ENCODE results near the gene DHRS4L2.
"Not testable (repeated sequence)": the region's sequence is repeated elsewhere in the genome, so short reads cannot be mapped to it uniquely, and the experiment has no call there.

- not testable (repeated sequence) for TF ChIP-seq CTCF (IDR thresholded peaks at IDR 0.05; ENCODE audit: low read depth, low read length, missing input control); TAF1 (conservative IDR thresholded peaks at IDR 0.05); NR2F2 (IDR thresholded peaks at IDR 0.05); FOXA1 (IDR thresholded peaks at IDR 0.05); GABPA (IDR thresholded peaks at IDR 0.05 in 1 of 2, conservative IDR thresholded peaks at IDR 0.05 in 1 of 2); SP1 (IDR thresholded peaks at IDR 0.05); RAD21 (IDR thresholded peaks at IDR 0.05); MAX (IDR thresholded peaks at IDR 0.05); JUND (IDR thresholded peaks at IDR 0.05); ZBTB33 (IDR thresholded peaks at IDR 0.05)
- TF ChIP-seq, protein P1, sequence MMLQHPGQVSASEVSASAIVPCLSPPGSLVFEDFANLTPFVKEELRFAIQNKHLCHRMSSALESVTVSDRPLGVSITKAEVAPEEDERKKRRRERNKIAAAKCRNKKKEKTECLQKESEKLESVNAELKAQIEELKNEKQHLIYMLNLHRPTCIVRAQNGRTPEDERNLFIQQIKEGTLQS (IDR thresholded peaks at IDR 0.05), result not testable (repeated sequence)
Measured at GRCh38 chr14:23949069-23949468, 39.7 kb upstream of the DHRS4L2 start.
